Type B pancreatic cell (in vitro differentiated cells): ENCODE results near the gene LMOD3. TPM values are rescaled to one million over a fixed set of nuclear protein-coding genes. Genes with fewer than 3 reads are reported as not detected.

Experiments
- DNase-seq: peaks from one replicate; pipeline ENCODE4 v3.0.0; 2021; ENCODE audit warnings: mixed read lengths; ENCODE audit not compliant: unreplicated experiment; ENCODE audit errors: extremely low spot score
- H3K27ac Mint-ChIP-seq: 2 replicates; pipeline ENCODE4 v1.8.0; 2021; ENCODE audit warnings: mild to moderate bottlenecking, mixed read lengths
- H3K27me3 Mint-ChIP-seq: 2 replicates; pipeline ENCODE4 v1.8.0; 2021; ENCODE audit warnings: mixed read lengths
- H3K36me3 Mint-ChIP-seq: 2 replicates; pipeline ENCODE4 v1.8.0; 2021; ENCODE audit warnings: mixed read lengths
- H3K4me1 Mint-ChIP-seq: one replicate; pipeline ENCODE4 v1.8.0; 2021; ENCODE audit warnings: mixed read lengths; ENCODE audit not compliant: unreplicated experiment
- H3K4me3 Mint-ChIP-seq: 2 replicates; pipeline ENCODE4 v1.8.0; 2021; ENCODE audit warnings: mild to moderate bottlenecking, mixed read lengths
- H3K9me3 Mint-ChIP-seq: 2 replicates; pipeline ENCODE4 v1.8.0; 2021; ENCODE audit warnings: mixed read lengths
- total RNA-seq: library from RNA; stranded (reverse); gene quantifications from 2 replicates; pipeline ENCODE4 v1.2.1, GENCODE V29; 2021; ENCODE audit warnings: low replicate concordance
- TF ChIP-seq, protein P1 (sequence below): fragments of 200-600 bp; sonication (generic); conservative IDR thresholded peaks from 2 replicates; pipeline ENCODE4 v1.5.0; 2021; ENCODE audit warnings: antibody characterized with exemption, mild to moderate bottlenecking

Gene LMOD3
- total RNA-seq, 1 donor from 2014 or later, result 0.12 TPM

GRCh38 chr3:69087030-69087791, 35.2 kb downstream of the LMOD3 start:
- Mint-ChIP-seq H3K4me3 (peak overlapping the region; percentile 23), H3K27ac (no peak overlapping the region)

GRCh38 chr3:69085833-69086722, 36.3 kb downstream of the LMOD3 start:
- no peak for DNase-seq
- TF ChIP-seq, protein P1, sequence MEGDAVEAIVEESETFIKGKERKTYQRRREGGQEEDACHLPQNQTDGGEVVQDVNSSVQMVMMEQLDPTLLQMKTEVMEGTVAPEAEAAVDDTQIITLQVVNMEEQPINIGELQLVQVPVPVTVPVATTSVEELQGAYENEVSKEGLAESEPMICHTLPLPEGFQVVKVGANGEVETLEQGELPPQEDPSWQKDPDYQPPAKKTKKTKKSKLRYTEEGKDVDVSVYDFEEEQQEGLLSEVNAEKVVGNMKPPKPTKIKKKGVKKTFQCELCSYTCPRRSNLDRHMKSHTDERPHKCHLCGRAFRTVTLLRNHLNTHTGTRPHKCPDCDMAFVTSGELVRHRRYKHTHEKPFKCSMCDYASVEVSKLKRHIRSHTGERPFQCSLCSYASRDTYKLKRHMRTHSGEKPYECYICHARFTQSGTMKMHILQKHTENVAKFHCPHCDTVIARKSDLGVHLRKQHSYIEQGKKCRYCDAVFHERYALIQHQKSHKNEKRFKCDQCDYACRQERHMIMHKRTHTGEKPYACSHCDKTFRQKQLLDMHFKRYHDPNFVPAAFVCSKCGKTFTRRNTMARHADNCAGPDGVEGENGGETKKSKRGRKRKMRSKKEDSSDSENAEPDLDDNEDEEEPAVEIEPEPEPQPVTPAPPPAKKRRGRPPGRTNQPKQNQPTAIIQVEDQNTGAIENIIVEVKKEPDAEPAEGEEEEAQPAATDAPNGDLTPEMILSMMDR, result no peak
- no peaks in the 10 kb centered on the region for H3K9me3 Mint-ChIP-seq
- H3K4me1 Mint-ChIP-seq, result peaks cover 50% of the 10 kb centered on the region
- peak overlapping the region; percentile 83 for H3K27ac Mint-ChIP-seq
- H3K27me3 Mint-ChIP-seq, result no peaks in the 10 kb centered on the region
- no peaks in the 10 kb centered on the region for H3K36me3 Mint-ChIP-seq
- H3K4me3 Mint-ChIP-seq, result peak overlapping the region; percentile 94

More at GRCh38 chr3:69087030-69087791, 35.2 kb downstream of the LMOD3 start:
- Mint-ChIP-seq H3K27me3 (no peaks in the 10 kb centered on the region), H3K4me1 (peaks cover 52% of the 10 kb centered on the region), H3K9me3 (no peaks in the 10 kb centered on the region), H3K36me3 (peaks cover 3% of the 10 kb centered on the region)
- no peak for DNase-seq
- TF ChIP-seq, protein P1, result no peak

- Mint-ChIP-seq H3K4me3 (peak overlapping the region; percentile 94), H3K27me3 (no peaks in the 10 kb centered on the region), H3K36me3 (no peaks in the 10 kb centered on the region), H3K9me3 (no peaks in the 10 kb centered on the region), H3K27ac (peak overlapping the region; percentile 83), H3K4me1 (peaks cover 57% of the 10 kb centered on the region)
- TF ChIP-seq, protein P1, result no peak
- no peak for DNase-seq
Measured at GRCh38 chr3:69085168-69085832, 37.1 kb downstream of the LMOD3 start.

DNA sequence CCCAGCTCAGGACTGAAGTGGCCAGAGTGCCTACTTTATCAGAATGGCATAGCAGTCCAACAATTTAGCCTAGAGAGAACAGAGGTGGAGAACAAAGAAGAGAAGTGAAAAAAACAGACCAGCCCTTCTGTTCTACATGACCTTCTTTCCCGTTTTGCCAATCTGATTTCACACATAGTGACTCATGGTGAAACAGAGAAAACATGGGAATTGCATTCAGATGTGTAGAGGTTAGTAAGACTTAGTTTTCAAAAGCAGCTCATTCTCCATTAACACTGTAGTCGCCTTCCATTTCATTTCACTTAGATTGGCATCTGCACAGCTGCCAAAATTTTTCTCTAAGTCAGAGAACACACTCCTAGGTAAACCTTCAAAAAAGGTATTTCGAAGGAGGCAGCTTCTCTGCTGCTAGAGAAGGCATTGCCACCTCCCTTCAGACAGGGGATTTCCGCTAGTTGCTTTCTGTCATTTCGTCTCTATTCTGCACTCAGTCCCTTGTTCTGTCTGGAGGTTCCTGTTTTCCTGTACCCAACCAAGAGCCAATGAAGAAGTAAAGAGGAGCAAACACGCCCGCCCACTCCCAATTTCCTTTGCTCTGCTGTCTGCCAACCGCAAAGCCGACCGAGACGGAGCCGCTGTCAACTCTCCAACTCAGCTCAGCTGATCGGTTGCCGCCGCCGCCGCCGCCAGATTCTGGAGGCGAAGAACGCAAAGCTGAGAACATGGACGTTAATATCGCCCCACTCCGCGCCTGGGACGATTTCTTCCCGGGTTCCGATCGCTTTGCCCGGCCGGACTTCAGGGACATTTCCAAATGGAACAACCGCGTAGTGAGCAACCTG, 37.8 kb downstream of the LMOD3 start, which contains the start of gene ARL6IP5:
Gene ARL6IP5, plus strand, starts transcription at position 612 of the 842 bp plus-strand sequence. Its CDS starts 111 bp downstream, at position 723.
- Mint-ChIP-seq H3K9me3 (no peaks in the 10 kb centered on the region), H3K4me1 (peaks cover 50% of the 10 kb centered on the region), H3K4me3 (peak within 1 kb of the TSS; percentile 94), H3K36me3 (no peaks in the 10 kb centered on the region), H3K27ac (peak within 1 kb of the TSS; percentile 83), H3K27me3 (no peaks in the 10 kb centered on the region)
- TF ChIP-seq, protein P1, result no peak
- peak; percentile 89 for DNase-seq
